Lower lobe of right lung (tissue), 2 donors: ENCODE data around the gene PTPMT1. TPM values are rescaled to one million over a fixed set of nuclear protein-coding genes. Genes with fewer than 3 reads are reported as not detected.
A peak's percentile ranks its signal among the peaks of the same experiment; 100 is the strongest.

Experiments used
- ATAC-seq, 2 donors: fragments of 200-7000 bp; cut with Tn5 transposase; one replicate each; pipeline ENCODE4 v1.9.1; 2020 to 2022; ENCODE audit warnings: mild to moderate bottlenecking in 2 of 2, moderate library complexity in 2 of 2
- DNase-seq: peaks from one replicate; pipeline ENCODE4 v3.0.0-alpha.2; 2020
- H3K27ac ChIP-seq: fragments of 200-600 bp; one replicate; pipeline ENCODE4 v1.8.0; 2022
- H3K27me3 ChIP-seq: fragments of 200-600 bp; one replicate; pipeline ENCODE4 v1.8.0; 2022; ENCODE audit warnings: low read depth
- H3K36me3 ChIP-seq: fragments of 200-600 bp; one replicate; pipeline ENCODE4 v1.8.0; 2022; ENCODE audit warnings: mild to moderate bottlenecking
- H3K4me1 ChIP-seq: fragments of 200-600 bp; one replicate; pipeline ENCODE4 v1.8.0; 2022
- H3K4me3 ChIP-seq: fragments of 200-600 bp; one replicate; pipeline ENCODE4 v1.8.0; 2022; ENCODE audit warnings: mild to moderate bottlenecking
- H3K9me3 ChIP-seq: fragments of 200-600 bp; one replicate; pipeline ENCODE4 v1.8.0; 2022
- CTCF ChIP-seq: fragments of 200-600 bp; IDR thresholded peaks from one replicate; pipeline ENCODE4 v1.8.0; 2022; ENCODE audit warnings: antibody characterized with exemption, mild to moderate bottlenecking
- intact Hi-C: fragments of 100-400 bp; cut with DNase I; formaldehyde crosslinking; loops from one replicate; pipeline ENCODE4 v1.11.0; 2022
- total RNA-seq: library from RNA; stranded (reverse); fragmentation: NEBNext Ultra II Directional; extraction: Animal tissue kit (Norgen Biotek cat#: 25700); gene quantifications from one replicate; pipeline ENCODE4 v1.2.1, GENCODE V29; 2021
- donor health status: DM: no; HTN: yes; CAD: no; lungs with severe emphysema.

Gene PTPMT1
- total RNA-seq, 1 donor from 2014 or later: 78.1 TPM

GRCh38 chr11:47593934-47594855 lies 28.8 kb downstream of the PTPMT1 start, which contains the start of gene C1QTNF4:
C1QTNF4 (minus strand) TSS chr11:47594411; CDS start chr11:47590810, 3,601 bp downstream.
- no peaks in the 10 kb centered on the region for H3K36me3 ChIP-seq
- H3K9me3 ChIP-seq: no peaks in the 10 kb centered on the region
- TF ChIP-seq CTCF: no peak
- H3K4me1 ChIP-seq: peaks cover 6% of the 10 kb centered on the region
- ATAC-seq (peak in 1 of 2 donors; percentile 14), DNase-seq (no peak)
- H3K27ac ChIP-seq: no peak within 1 kb of the TSS
- H3K27me3 ChIP-seq: peaks cover 50% of the 10 kb centered on the region
- intact Hi-C loops: no loop called here
- H3K4me3 ChIP-seq: peak within 1 kb of the TSS; percentile 23

GRCh38 chr11:47595029-47595428 lies 29.6 kb downstream of the PTPMT1 start:
- Histone ChIP-seq H3K27me3 (peaks cover 43% of the 10 kb centered on the region), H3K36me3 (no peaks in the 10 kb centered on the region), H3K27ac (no peak overlapping the region), H3K4me3 (no peak overlapping the region), H3K9me3 (no peaks in the 10 kb centered on the region), H3K4me1 (peaks cover 6% of the 10 kb centered on the region)
- no peak for TF ChIP-seq CTCF
- DNase-seq (no peak), ATAC-seq (no peak)
- intact Hi-C loops: no loop called here

- Histone ChIP-seq H3K4me1 (peaks cover 6% of the 10 kb centered on the region), H3K4me3 (no peak overlapping the region), H3K27me3 (peaks cover 37% of the 10 kb centered on the region), H3K9me3 (no peaks in the 10 kb centered on the region), H3K36me3 (no peaks in the 10 kb centered on the region), H3K27ac (no peak overlapping the region)
- no peak for ATAC-seq
- intact Hi-C loops: no loop called here
- no peak for DNase-seq
- no peak for TF ChIP-seq CTCF
Observed at GRCh38 chr11:47595967-47596366, 30.6 kb downstream of the PTPMT1 start.

GRCh38 chr11:47599902-47600301 lies 34.5 kb downstream of the PTPMT1 start:
- peaks cover 7% of the 10 kb centered on the region for H3K27me3 ChIP-seq
- no peak for ATAC-seq
- intact Hi-C loops: no loop called here

GRCh38 chr11:47603295-47603694 lies 37.9 kb downstream of the PTPMT1 start:
- no peak for ATAC-seq
- intact Hi-C loops: no loop called here
- H3K27ac ChIP-seq: no peak overlapping the region
- no peak overlapping the region for H3K4me3 ChIP-seq
- H3K9me3 ChIP-seq: no peaks in the 10 kb centered on the region
- H3K4me1 ChIP-seq: no peaks in the 10 kb centered on the region
- H3K36me3 ChIP-seq: no peaks in the 10 kb centered on the region
- no peak for TF ChIP-seq CTCF
- no peak for DNase-seq
- H3K27me3 ChIP-seq: no peaks in the 10 kb centered on the region

More at GRCh38 chr11:47599902-47600301, 34.5 kb downstream of the PTPMT1 start:
- H3K27ac ChIP-seq: no peak overlapping the region
- no peak overlapping the region for H3K4me3 ChIP-seq
- no peaks in the 10 kb centered on the region for H3K4me1 ChIP-seq
- no peak for TF ChIP-seq CTCF
- no peaks in the 10 kb centered on the region for H3K9me3 ChIP-seq
- no peaks in the 10 kb centered on the region for H3K36me3 ChIP-seq
- DNase-seq: no peak
